ENCODE results near the gene IL36A.
A peak's percentile ranks its signal among the peaks of the same experiment; 100 is the strongest.

IL36A gene, protein sequence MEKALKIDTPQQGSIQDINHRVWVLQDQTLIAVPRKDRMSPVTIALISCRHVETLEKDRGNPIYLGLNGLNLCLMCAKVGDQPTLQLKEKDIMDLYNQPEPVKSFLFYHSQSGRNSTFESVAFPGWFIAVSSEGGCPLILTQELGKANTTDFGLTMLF

DNA sequence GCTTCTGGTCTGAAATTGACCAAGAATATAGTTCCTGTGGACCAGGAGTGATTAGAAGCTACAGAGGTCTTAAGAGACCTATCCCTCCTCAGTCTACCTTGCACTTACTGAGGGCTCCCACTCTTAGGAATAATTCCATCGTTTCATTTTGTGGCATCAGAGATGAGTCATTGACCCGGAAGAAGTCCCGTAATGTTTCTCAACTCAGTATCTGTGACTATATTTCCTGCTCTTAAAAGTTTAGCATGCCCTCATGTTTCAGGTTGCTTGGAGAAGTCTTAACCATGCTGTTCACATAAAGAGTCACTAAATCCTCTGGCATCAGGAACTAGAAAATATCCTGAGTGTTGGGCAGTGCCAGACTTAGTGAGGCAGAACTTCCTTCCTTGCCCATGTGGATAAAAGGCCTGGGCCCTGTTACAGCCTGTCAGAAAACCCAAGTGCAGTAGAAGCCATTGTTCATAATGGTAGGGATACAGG is at the start of gene IL36A:
Gene IL36A, plus strand, starts transcription at position 430 of the 480 bp plus-strand sequence. CDS start 413 bp downstream, outside the sequence.
- DNase-seq: no peak

DNA sequence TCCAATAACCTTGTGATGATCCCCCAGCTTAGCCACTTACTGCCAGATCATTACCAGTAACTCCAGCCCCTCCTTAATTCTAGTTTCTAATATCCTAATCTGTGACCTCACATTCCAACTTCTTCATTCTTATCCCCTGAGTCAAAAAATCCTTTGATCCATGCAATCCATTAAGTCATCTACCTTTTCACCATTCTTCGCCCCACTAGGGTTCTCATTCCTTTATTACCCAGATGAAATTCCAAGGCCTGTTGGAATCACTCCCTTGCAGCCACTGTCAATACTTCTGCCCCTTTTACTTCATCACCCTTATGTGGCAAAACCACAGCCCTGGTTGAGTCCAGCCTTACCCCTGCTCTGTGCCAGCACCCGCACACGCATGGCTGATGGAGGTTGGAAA is 47.7 kb upstream of the IL36A start:
- DNase-seq: peak; percentile 22

DNA sequence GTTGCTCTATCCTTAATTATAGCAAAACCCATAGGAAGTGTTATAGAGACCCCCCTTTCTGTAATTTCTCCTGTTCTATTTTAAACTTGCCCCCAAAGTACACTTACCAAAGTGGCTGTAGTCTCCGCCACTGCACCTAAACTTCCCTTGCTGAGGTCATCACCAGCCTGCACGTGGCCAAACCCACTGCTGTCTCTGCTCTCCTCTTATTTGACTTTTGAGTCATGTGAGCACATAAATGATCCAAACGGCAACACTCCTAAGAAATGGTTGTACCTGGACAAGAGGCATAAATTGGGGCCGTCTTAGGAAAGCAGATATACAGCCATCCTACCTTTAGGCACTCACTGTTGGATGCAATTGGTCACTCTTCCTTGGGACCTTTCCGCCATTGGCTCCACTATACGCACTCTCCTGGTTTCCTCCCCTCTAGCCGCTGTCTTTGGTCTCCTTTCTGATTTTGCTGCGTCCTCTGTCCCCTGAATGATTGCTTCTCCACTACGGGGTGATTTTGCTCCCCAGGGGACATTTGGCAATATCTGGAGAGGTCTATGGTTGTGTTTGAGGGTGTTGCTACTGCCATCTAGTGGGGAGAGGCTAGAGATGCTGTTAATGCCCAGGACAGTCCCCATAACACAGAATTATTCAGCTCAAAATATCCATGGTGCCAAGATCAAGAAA is 46.7 kb upstream of the IL36A start:
- DNase-seq: peak; percentile 69

DNA sequence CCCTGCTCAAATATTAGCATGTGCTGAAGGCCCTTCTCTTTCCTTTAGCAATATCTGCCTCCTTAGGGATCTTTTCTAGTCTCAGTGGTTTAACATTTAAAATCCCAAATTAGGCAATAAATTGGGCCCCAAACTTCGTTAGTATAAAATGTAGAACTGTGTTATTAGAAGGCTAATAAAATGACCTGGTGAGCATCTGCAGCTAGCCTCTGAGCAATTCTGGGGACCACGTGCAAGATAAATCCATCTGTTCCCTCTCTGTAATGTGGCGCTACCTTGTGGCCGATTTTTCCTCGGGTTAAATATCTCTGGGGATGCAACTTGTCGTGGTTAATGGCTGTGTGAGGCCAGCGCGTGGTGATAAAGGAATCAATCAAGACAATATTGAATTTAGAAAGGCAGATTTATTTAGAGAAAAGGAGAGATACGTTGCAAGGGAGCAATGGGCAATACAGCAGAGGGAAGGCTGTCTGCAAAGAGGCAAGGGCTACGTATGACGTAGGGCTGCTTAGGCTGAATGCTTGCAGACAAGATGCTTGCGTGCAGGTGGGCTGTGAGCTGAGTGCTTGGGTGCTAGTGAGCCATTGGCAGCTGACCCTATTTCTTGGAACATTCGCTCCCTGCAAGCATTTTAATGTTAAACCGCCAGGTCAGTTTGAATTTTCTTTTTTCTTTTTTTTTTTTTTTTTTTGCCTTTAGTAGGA is 46.0 kb upstream of the IL36A start:
- no peak for DNase-seq

DNA sequence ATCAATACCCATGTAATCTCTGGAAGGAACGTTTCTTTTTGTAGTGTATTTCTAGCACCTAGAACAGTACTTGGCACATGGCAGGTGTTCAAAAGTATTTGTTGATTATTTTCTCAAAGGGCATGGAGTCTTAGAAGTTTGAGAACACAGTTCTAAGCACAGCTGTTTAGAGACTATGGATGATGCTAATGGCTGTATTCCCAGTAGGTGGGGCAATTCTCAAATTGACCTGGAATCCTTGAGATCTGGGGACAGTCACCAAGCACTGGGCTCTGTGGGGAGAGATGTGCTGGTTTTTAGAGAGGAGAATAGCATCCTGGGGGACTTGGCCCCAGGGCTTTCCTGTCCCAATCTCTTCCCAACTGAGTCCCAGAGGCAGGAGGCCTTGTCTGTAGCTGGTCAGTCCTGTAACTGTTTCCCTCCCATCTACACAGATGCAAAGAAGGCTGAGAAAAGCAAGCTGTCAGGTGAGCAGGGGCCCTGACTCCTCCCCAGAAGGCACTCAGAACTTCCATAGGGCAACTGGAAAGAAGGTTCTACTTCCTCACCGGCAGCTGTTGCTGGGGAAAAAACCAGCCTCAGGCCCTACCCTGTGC is 44.9 kb upstream of the IL36A start:
- no peak for DNase-seq

DNA sequence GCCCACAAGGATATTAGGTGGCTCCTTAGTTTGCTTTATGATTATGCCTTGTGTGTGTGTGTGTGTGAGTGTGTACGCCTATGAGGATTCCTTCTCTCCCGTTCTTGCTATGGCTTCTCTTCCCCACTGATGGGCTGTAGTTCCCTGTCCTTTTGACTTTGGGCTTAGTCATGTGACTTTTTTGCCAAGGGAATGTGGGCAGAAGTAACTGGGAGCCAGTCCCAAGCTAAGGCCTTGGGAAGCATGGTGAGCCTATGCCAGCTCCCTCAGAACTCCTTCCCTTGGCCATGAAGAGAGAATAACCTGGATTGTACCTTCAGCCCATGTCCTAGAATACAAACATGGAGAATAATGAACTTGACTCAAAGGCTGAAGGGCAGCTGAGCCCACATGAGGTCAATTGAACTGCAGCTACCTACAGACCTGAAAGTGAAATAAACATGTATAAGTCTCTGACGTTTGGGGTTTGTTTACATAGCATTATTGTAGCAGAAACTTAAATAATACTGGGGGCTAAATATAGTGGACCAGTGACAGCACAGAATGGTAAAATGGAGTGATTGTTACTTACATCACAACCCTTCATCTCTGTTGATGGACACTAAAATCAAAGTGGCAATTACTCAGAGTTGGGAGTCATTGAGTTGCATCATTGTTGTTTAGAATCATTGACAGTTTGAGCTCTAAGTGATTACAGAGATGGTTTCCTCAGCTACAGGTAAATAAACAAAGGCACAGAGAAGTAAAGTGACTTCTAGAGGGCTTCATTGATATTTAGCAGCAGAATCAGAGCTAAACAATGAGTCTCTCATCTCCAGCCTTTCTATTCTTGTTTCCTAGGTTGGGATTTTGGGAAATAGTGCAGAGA is 42.7 kb upstream of the IL36A start:
- DNase-seq: no peak

DNA sequence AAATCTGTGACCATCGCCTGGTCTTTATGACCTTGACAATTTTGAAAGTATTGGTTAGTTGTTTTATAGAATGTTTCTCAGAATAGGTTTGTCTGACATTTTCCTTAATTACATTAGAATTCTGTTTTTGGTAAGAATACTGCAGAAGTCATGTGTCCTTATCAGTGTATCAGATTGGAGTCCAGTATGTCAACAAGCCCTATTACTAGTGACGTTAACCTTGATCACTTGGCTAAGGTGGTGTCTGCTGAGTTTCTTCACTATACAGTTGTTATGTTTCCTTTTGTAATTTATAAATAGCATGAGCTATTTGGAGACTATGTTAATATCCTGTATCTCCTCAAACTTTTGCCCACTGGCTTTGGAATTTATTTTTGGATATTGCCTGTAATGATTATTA is 38.2 kb upstream of the IL36A start:
- no peak for DNase-seq

DNA sequence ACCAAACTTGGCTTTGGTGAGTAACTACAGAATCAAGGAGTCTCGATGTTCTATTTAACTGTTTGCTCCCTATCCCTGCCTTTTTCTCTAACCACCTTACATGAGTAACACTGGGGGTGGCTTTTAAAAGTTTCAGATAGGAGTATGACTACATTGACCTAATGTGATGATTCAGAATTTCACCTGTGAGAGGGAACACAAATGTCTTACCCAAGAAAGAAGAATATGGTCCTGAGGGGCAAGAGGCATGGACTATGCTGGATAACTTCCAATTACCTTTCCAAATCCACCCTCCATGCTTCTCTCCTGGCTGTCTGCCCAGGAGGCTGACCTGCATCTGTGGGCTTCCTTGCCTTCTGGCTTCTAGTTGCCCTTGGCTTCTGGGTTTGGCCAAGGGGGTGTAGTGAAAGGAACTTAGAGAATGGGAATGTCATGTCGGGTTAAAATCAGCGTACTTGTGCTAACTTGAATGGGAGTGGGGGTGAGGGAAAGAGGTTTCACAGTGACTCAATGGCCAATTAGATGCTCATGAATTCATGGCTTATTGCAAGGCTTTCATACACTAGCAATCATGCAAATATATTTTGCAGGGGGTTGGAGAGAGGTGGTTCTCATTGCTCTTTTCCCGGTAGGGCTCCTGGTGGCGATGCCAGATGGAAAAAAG is 32.7 kb upstream of the IL36A start:
- DNase-seq: no peak

DNA sequence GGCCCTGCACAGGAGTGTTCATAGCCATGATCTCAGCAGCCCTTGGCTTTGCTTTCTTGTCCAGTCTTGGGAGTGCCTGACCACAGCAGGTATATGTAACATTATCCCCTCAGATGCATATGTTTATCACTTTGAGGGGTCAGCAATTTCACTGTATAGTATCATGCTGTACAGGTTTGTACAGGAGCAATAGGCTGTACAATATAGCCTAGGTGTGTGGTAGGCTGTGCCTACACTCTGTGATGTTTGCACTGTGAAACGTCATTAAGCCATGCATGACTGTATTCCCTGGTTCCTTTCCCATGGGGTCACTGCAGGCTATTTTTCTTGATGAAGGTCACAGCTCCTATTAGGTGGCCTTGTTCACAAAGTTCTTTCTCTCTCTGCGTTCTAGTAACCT is 32.1 kb upstream of the IL36A start:
- DNase-seq: no peak

DNA sequence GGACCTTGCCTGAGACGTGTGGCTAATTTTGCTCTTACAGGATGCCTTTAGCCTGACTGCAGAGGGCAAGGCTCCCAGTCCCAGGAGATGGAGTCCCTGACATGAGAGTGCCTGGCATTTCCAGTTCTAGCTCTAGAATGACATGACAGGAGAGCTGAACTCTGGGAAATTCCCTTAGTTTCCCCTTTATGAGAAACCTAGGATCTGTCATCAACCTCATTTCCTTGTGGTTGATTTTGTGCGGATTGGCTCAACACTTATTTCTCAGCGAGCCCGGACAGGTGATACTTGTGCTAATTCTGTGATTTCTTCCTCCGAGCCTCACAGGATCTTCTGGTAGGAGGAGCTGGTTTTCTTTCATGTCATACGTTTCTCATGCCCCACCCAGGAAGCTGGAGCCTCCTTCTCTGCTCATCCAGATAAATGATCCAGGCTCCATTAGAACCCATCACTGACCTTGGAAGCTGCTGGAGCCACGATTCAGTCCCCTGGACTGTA is 27.7 kb upstream of the IL36A start, which contains the start of gene IL36G:
Gene IL36G, plus strand, starts transcription at position 448 of the 498 bp plus-strand sequence. CDS start 633 bp downstream, outside the sequence.
- DNase-seq: no peak

DNA sequence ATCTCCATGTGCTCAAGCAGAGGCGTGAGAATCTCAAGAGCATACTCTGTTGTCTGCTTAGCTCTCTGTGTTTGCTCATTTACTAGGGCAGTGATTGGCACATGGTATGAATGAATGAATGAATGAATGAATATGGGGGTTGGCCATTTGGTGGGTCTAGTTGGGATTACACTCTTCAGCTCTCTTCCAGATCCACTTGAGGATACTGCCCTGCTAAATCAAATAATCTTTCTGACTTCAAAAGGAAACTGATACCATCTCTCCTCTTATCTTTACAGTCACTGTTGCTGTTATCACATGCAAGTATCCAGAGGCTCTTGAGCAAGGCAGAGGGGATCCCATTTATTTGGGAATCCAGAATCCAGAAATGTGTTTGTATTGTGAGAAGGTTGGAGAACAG is 25.5 kb upstream of the IL36A start:
- no peak for DNase-seq

DNA sequence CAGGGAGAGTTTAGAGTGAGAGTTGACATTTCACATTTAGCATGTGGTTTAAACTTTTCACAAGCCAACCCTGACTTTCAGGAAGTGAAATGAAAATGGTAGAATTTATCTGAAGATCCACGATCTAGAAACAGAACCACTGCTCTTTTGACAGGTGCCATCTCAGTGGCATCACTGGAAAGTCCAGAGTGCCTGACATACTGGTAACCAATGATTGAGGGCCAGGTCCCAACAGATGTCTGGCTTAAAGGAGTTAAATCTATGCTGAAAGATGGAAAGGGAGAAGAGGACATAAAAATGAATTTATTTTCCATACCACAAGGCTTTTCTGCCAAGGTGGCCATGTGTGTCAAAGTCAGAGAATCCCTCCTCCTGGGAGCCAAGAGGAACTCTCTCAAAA is 24.7 kb upstream of the IL36A start:
- no peak for DNase-seq

DNA sequence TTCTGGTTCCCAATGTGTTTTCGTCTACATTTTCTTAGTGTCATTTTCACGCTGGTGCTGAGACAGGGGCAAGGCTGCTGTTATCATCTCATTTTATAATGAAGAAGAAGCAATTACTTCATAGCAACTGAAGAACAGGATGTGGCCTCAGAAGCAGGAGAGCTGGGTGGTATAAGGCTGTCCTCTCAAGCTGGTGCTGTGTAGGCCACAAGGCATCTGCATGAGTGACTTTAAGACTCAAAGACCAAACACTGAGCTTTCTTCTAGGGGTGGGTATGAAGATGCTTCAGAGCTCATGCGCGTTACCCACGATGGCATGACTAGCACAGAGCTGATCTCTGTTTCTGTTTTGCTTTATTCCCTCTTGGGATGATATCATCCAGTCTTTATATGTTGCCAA is 20.2 kb upstream of the IL36A start:
- DNase-seq: no peak

DNA sequence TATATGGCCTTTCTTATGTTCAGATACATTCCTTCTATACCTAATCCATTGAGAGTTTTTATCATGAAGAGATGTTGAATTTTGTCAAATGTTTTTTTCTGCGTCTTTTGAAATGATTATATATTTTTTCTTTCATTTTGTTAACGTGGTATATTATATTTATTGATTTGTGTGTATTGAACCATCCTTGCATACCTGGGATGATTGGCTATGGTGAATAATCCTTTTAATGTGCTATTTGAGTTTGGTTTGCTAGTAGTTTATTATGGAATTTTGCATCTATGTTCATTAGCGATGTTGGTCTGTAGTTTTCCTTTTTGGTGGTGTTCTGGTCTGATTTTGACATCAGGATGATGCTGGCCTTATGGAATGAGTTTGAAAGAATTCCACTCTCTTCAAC is 15.6 kb upstream of the IL36A start:
- DNase-seq: no peak

DNA sequence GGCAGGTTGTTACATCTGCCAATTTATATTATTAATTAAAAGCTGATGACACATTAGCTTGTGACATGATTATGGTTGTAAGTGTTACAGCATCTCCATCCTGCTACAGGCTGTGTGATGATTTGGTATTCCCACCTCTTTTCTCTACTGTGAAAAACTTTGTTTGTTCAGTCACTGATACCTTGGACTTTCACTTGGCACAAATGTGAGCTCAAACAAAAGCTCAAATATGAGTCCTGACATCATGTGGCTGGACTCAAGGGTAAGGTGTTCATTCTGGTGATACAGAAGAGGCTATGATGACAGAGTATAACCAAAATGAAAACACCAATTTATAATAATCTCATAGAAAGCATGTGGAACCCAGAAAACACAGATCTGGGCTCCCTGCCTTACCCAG is 11.4 kb upstream of the IL36A start:
- DNase-seq: no peak

DNA sequence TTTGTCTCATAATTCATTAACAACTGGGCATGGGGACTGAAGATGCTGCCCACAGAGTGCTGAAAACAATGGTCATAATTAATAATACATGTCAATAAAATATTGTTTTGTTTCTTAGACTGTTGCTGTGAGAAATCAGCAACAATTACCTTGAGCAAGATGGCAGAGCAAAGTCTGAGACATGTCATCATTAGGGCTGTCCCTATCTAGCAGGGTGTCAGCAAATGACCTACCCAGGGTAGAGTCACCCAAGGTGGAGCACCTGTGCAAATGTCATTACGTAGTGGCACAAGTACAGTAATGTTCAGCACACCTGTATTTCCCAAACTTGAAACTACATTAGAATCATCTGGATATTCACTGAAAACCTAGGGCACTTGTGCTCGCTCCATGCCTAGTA is 10.6 kb upstream of the IL36A start:
- no peak for DNase-seq

DNA sequence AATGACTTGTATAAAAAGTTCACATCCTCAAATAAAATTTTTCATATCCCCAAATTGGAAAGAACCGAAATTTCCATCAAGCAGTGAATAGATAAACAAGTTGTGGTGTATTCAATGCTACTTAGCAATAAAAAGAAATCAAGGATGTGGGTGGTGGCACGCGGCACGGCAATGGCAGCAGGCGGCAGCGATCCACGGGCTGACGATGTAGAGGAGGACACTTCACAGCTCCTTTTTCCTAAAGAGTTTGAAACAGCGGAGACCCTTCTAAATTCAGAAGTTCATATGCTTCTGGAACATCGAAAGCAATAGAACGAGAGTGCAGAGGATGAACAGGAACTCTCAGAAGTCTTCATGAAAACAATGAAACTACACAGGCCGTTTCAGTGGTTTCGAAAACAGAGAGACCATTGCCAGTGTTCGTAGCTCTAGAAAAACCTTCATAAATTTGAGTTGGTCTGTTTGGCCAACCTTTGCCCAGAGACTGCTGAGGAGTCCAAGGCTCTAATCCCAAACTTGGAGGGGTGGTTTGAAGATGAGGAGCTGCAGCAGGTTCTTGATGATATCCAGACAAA is 9.8 kb upstream of the IL36A start:
- DNase-seq: no peak

DNA sequence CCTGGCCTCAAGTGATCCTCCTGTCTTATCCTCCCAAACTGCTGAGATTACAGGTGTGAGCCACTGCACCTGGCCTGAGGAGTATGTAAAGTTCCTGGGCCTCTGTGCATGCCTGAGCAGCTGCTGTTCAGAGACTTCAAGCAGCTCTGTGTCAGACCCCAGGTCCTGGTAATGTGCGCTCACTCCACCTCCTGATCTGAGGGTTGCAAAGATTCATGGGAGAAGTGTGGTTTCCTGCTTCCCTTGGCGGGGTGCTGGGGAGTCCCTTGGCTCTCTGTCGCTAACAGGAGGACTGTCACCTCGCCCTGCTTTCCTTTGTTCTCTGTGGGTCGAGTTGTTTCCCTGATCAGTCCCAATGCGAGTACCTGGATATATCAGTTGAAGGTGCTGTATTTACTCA is 8.6 kb upstream of the IL36A start:
- no peak for DNase-seq

DNA sequence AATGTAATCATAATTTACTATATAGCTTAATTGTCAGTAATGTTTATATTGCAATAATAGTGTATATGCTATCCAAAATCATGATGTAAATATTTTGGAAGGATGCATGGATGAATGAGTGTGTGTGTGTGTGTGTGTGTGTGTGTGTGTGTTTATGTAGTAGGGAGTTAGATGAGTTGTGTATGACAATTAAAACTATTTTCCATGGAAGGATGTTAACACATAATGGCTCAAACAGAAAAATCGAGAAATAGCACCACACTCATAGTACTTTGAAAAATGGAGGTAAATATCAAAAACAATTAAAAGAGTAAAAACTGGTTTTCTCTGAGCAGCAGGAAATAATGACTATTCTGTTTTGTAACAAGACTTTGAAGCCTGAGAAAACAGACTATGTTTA is 8.1 kb upstream of the IL36A start:
- no peak for DNase-seq

DNA sequence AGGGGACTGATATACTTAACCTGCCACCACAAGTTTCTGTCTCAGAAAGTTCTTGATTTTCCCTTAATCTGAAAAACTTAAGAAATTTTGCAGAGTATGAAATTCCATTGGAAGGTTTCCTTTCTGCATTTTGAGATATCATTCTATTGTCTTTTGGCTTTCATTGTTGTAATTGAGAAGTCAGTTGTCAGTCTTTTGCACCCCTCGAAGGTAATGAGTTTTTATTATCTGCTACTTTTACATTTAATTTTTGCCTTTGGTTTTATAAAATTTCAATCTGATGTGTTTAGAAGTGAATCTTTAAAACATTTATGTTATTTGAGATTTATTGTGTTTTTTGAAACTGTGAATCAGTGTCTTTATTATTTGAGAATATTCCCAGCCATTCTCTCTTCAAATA is 4.8 kb upstream of the IL36A start:
- DNase-seq: no peak

DNA sequence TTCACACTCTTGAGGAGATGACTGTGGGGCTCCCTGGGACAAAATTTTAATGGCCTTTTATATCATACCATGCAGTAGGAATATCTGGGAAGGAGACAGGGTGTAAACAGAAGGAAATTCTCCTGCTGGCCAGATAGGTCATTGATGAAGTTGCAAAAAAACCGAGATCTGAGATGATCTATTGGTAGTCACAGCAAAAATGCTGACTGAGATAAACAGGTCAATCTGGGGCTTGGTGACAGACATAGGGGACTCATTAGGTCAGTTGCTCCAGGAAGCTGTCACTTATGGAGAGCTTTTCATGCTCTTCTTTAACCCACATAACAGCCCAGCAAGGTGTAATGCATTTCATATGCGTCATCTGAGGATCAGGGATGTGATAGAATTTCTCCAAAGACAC is 2.6 kb upstream of the IL36A start:
- DNase-seq: no peak

DNA sequence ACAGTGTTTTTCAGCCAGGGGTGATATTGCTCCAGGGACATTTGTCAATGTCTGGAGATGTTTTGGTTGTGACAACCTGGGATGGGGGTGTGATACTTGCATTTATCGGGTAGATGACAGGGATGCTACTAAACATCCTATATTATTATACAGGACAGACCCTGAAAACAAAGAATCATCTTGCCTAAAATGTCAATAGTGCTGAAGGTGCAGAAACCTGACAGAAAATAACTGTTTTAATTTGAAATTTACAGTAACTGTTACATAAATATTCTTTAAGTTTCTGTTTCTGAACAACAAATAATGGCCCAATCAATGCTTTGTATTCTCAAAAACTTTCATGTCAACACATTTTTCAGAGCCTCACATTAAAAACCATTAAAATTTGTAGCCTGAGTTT is 2.0 kb downstream of the IL36A start:
- DNase-seq: no peak
